ENCODE data around the gene MGAT3. TPM values are rescaled to one million over a fixed set of nuclear protein-coding genes. Genes with fewer than 3 reads are reported as not detected.

MGAT3 gene
- total RNA-seq, 1 donor from 2014 or later, result 43.6 TPM

DNA sequence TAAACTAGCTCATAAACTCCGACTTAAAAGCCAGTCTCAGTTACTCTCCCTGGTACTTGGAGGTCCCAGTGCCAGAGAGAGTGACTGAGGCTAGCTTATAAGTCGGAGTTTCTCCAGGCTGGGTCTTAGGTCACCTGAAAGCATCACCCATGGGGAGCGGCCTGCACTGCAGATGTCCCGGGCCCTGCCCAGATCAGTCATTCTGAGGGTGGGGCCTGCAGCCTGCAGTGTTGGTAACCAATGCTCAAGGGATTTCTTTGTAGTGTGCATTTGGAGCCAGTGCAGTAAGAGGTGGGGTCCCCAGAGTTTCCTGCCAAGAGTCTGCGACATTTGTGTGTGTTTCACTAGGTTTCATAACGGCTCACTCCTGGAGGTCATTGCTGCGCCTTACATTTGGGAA lies 42.4 kb upstream of the MGAT3 start:
- DNase-seq (ENCODE audit: low spot score in 2 of 2, unreplicated experiment in 2 of 2), result no peak
- Mint-ChIP-seq H3K4me3 (no peak overlapping the region), H3K27me3 (ENCODE audit: low read depth) (no peaks in the 10 kb centered on the region), H3K4me1 (no peaks in the 10 kb centered on the region), H3K36me3 (peaks cover 13% of the 10 kb centered on the region), H3K9me3 (no peaks in the 10 kb centered on the region), H3K27ac (no peak overlapping the region)
- TF ChIP-seq, protein P1, sequence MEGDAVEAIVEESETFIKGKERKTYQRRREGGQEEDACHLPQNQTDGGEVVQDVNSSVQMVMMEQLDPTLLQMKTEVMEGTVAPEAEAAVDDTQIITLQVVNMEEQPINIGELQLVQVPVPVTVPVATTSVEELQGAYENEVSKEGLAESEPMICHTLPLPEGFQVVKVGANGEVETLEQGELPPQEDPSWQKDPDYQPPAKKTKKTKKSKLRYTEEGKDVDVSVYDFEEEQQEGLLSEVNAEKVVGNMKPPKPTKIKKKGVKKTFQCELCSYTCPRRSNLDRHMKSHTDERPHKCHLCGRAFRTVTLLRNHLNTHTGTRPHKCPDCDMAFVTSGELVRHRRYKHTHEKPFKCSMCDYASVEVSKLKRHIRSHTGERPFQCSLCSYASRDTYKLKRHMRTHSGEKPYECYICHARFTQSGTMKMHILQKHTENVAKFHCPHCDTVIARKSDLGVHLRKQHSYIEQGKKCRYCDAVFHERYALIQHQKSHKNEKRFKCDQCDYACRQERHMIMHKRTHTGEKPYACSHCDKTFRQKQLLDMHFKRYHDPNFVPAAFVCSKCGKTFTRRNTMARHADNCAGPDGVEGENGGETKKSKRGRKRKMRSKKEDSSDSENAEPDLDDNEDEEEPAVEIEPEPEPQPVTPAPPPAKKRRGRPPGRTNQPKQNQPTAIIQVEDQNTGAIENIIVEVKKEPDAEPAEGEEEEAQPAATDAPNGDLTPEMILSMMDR (IDR thresholded peaks at IDR 0.05; ENCODE audit: unreplicated experiment), result no peak

DNA sequence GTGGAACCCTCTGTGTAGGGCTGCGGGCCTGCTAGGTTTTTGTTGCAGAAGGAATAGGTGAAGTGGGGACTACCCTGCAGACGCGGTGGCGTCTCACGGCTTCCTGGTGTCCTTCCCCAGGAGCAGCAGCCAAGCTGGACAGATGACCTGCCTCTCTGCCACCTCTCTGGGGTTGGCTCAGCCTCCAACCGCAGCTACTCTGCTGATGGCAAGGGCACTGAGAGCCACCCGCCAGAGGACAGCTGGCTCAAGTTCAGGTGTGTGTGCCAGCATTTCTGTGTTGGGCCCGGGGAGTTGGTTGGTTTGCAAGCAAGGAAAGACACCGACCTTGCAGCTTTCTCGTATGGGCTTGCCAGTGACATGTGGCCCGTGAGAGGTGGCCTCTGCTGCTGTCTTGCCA lies 41.9 kb upstream of the MGAT3 start:
- TF ChIP-seq, protein P1 (IDR thresholded peaks at IDR 0.05; ENCODE audit: unreplicated experiment), result no peak
- Mint-ChIP-seq H3K36me3 (peaks cover 15% of the 10 kb centered on the region), H3K27ac (no peak overlapping the region), H3K9me3 (no peaks in the 10 kb centered on the region), H3K27me3 (ENCODE audit: low read depth) (no peaks in the 10 kb centered on the region), H3K4me3 (no peak overlapping the region), H3K4me1 (no peaks in the 10 kb centered on the region)
- no peak for DNase-seq (ENCODE audit: low spot score in 2 of 2, unreplicated experiment in 2 of 2)

- Mint-ChIP-seq H3K9me3 (no peaks in the 10 kb centered on the region), H3K36me3 (peaks cover 15% of the 10 kb centered on the region), H3K27me3 (ENCODE audit: low read depth) (no peaks in the 10 kb centered on the region), H3K4me3 (no peak overlapping the region), H3K27ac (no peak overlapping the region), H3K4me1 (no peaks in the 10 kb centered on the region)
- TF ChIP-seq, protein P1 (IDR thresholded peaks at IDR 0.05; ENCODE audit: unreplicated experiment), result no peak
- no peak for DNase-seq (ENCODE audit: low spot score in 2 of 2, unreplicated experiment in 2 of 2)
These were observed 41.3 kb upstream of the MGAT3 start for GRCh38 chr22:39415506-39415905.

DNA sequence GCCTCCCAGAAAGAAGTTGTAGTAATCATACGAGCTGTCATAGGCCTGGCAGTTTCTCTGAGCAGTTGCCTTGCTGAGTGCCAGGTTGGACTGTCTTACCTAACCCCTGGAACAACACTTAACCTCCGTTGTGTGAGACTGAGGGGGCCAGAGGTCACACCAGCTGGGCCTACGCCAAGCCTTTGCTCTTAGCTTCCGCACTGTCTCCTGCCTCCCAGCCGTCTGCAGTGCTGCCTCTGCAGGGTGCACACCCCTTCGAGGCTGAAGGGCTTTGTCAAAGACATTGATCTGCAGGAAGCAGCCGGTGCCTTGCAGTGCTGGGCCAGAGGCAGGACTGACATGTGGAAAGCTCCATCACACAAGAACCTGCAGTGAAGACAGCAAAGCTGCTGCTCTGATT lies 40.5 kb upstream of the MGAT3 start:
- H3K4me1 Mint-ChIP-seq, result no peaks in the 10 kb centered on the region
- H3K4me3 Mint-ChIP-seq, result no peak overlapping the region
- H3K36me3 Mint-ChIP-seq, result peaks cover 18% of the 10 kb centered on the region

DNA sequence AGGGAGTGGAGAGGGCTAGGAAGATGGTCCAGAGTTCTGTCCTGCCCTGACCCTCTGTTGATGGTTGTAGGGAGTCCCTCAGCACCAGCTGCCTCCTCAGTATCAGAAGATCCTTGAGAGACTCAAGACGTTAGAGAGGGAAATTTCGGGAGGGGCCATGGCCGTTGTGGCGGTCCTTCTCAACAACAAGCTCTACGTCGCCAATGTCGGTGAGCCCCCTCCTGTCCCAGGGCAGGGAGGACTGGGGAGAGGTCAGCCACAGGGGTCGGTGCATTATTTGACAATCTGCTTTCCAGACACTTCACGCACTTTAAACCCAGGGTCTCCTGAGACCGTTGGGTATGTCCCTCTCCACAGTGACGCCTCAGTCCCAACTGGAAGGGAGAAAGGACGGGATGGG lies 39.2 kb upstream of the MGAT3 start:
- H3K27me3 Mint-ChIP-seq (ENCODE audit: low read depth), result no peaks in the 10 kb centered on the region
- no peaks in the 10 kb centered on the region for H3K4me1 Mint-ChIP-seq
- no peak for DNase-seq (ENCODE audit: low spot score in 2 of 2, unreplicated experiment in 2 of 2)
- H3K9me3 Mint-ChIP-seq, result no peaks in the 10 kb centered on the region
- TF ChIP-seq, protein P1 (IDR thresholded peaks at IDR 0.05; ENCODE audit: unreplicated experiment), result no peak
- H3K27ac Mint-ChIP-seq, result no peak overlapping the region
- no peak overlapping the region for H3K4me3 Mint-ChIP-seq
- H3K36me3 Mint-ChIP-seq, result peaks cover 25% of the 10 kb centered on the region

More for the DNA sequence above, 40.5 kb upstream of the MGAT3 start:
- Mint-ChIP-seq H3K27ac (no peak overlapping the region), H3K9me3 (no peaks in the 10 kb centered on the region), H3K27me3 (ENCODE audit: low read depth) (no peaks in the 10 kb centered on the region)
- TF ChIP-seq, protein P1 (IDR thresholded peaks at IDR 0.05; ENCODE audit: unreplicated experiment), result no peak
- no peak for DNase-seq (ENCODE audit: low spot score in 2 of 2, unreplicated experiment in 2 of 2)

DNA sequence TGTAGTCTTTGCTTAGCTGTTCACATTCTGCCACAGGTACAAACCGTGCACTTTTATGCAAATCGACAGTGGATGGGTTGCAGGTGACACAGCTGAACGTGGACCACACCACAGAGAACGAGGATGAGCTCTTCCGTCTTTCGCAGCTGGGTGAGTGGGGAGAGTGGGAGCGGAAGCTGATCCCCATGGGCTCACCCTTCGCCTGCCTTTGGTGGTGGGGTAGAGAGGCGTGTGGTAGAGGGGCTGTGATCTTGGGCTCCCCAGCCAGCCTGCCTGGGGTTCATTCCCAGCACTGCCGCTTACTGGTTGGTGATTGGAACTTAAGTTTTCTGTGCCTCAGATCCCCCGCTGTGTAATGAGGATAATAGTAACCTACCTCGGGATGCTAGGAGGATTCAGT lies 38.1 kb upstream of the MGAT3 start:
- no peaks in the 10 kb centered on the region for H3K27me3 Mint-ChIP-seq (ENCODE audit: low read depth)
- peaks cover 29% of the 10 kb centered on the region for H3K36me3 Mint-ChIP-seq
- H3K4me1 Mint-ChIP-seq, result no peaks in the 10 kb centered on the region
- no peak for DNase-seq (ENCODE audit: low spot score in 2 of 2, unreplicated experiment in 2 of 2)
- H3K9me3 Mint-ChIP-seq, result no peaks in the 10 kb centered on the region
- H3K4me3 Mint-ChIP-seq, result no peak overlapping the region
- H3K27ac Mint-ChIP-seq, result no peak overlapping the region
- TF ChIP-seq, protein P1 (IDR thresholded peaks at IDR 0.05; ENCODE audit: unreplicated experiment), result no peak
